Measurements from ENCODE around the gene GARIN5B. TPM values are rescaled to one million over a fixed set of nuclear protein-coding genes. Genes with fewer than 3 reads are reported as not detected.

The GARIN5B gene
- total and polyA plus RNA-seq, 2 of the 8 experiments (the other 6 are each of a cell fraction or from before 2014, with no cell fraction given) = 0.03 TPM; not detected in 1

- DNase-seq (ENCODE audit: low read depth in 1 of 2, low spot score in 2 of 2) (peak in 1 of 2 experiments; percentile 72), FAIRE-seq (no peak)
- peak overlapping the region; percentile 88; the same call in 1 of the 2 replicates for H2BK15ac ChIP-seq (ENCODE audit: low read length)
- TF ChIP-seq KDM1A (IDR thresholded peaks at IDR 0.05; ENCODE audit: borderline replicate concordance, low read length) (no peak), SIN3A (conservative IDR thresholded peaks at IDR 0.05 in 1 of 2, IDR thresholded peaks at IDR 0.05 in 1 of 2; ENCODE audit: low read depth in 1 of 2, low read length in 2 of 2) (0 out of 4 replicates have a peak, but pooled peaks have one; percentile 17 to 28)
- H3K4me1 ChIP-seq (replicated peaks in 1 of 4; ENCODE audit: control insufficient read depth in 3 of 4, insufficient read depth in 4 of 4, low read length in 3 of 4) = peaks cover 5 to 48% (median 33%) of the 10 kb centered on the region in 4 experiments
- 13% methylated on average over 21 of the region's 43 CpGs; no CpG with 5 or more reads in 1 of the 2 experiments for WGBS, 2 experiments (ENCODE audit: extremely low coverage in 1 of 2, insufficient coverage in 1 of 2, insufficient read length in 1 of 2, insufficient replicate concordance in 2 of 2, low coverage in 1 of 2, low lambda C conversion rate in 2 of 2, missing lambda C conversion rate in 1 of 2)
- H3K4me2 ChIP-seq (ENCODE audit: insufficient read depth in 1 of 2, low read depth in 2 of 2, low read length in 2 of 2) = peak overlapping the region; percentile 72 to 91
- peak overlapping the region; percentile 35 to 60 (median 44) for H3K4me3 ChIP-seq (ENCODE audit: extremely low read depth in 1 of 4, insufficient read depth in 2 of 4, low read depth in 3 of 4, low read length in 4 of 4)
- peak overlapping the region; percentile 87; the same call in 1 of the 2 replicates for H2BK12ac ChIP-seq (ENCODE audit: low read depth, low read length)
- peaks cover 22% of the 10 kb centered on the region for H3K23me2 ChIP-seq (ENCODE audit: low read depth, low read length)
- peak overlapping the region; percentile 94 for H4K91ac ChIP-seq (replicated peaks; ENCODE audit: insufficient read length, low read length)
- no peaks in the 10 kb centered on the region for H3K79me2 ChIP-seq (ENCODE audit: control insufficient read depth in 1 of 2, insufficient read depth in 2 of 2, low read length in 2 of 2)
- H3K79me1 ChIP-seq (ENCODE audit: low read depth, low read length) = peaks cover 5% of the 10 kb centered on the region; the same call in 1 of the 2 replicates
- peak overlapping the region; percentile 88 for H2BK120ac ChIP-seq (replicated peaks; ENCODE audit: low read depth, low read length)
- H3K9ac ChIP-seq (replicated peaks in 1 of 4; ENCODE audit: extremely low read depth in 1 of 4, low read depth in 3 of 4, low read length in 3 of 4) = peak overlapping the region in 2 of 4 experiments; percentile 9 to 13; a peak in 2 of 7 replicates
- peak overlapping the region; percentile 81 for H3K4ac ChIP-seq (replicated peaks; ENCODE audit: insufficient read length, low read depth, low read length)
- H3K27ac ChIP-seq (ENCODE audit: low read depth, low read length) = no peak overlapping the region
- H3K9me3 ChIP-seq (ENCODE audit: insufficient read depth in 2 of 2, low read depth in 1 of 2, low read length in 1 of 2) = no peaks in the 10 kb centered on the region
- H3K27me3 ChIP-seq (replicated peaks in 1 of 4; ENCODE audit: control insufficient read depth in 3 of 4, extremely low read depth in 1 of 4, insufficient read depth in 3 of 4, low read length in 3 of 4) = peaks cover 2 to 27% (median 19%) of the 10 kb centered on the region in 4 experiments; a peak in 6 of 7 replicates
- H2BK5ac ChIP-seq (ENCODE audit: low read depth, low read length) = peak overlapping the region; percentile 77
- peak overlapping the region; percentile 91 for H3K56ac ChIP-seq (replicated peaks; ENCODE audit: insufficient read length, low read depth, low read length)
- H4K8ac ChIP-seq (ENCODE audit: extremely low read depth, insufficient read depth, low read length) = peak overlapping the region; percentile 35
- H3K18ac ChIP-seq (ENCODE audit: extremely low read depth, low read length) = peak overlapping the region; percentile 99
- CTCF ChIA-PET (ENCODE audit: partially characterized antibody) = interaction anchor here (0.6 to 1.6 kb wide), 3 partner anchors 31 to 76 kb away, joined by 3 read pairs; no protein-coding TSS in a partner anchor
- peak overlapping the region; percentile 84 for H4K5ac ChIP-seq (ENCODE audit: insufficient read length, low read depth, low read length)
- H3K14ac ChIP-seq (ENCODE audit: insufficient read length) = no peak overlapping the region
- no peaks in the 10 kb centered on the region for H3K36me3 ChIP-seq (ENCODE audit: control insufficient read depth in 2 of 4, insufficient read depth in 4 of 4, low read length in 3 of 4)
- H2AFZ ChIP-seq (ENCODE audit: low read length) = no peak overlapping the region
- POLR2A ChIA-PET (ENCODE audit: partially characterized antibody) = interaction anchor here (0.8 to 5.6 kb wide), 13 partner anchors 9 to 94 kb away, joined by 3 to 57 read pairs (median 4); partner anchors contain the start of genes BRSK1, GARIN5B, KMT5C and UBE2S
- peaks cover 0 to 12% of the 10 kb centered on the region in 2 experiments for H4K20me1 ChIP-seq (replicated peaks in 1 of 2; ENCODE audit: control insufficient read depth in 1 of 2, insufficient read depth in 2 of 2, low read length in 2 of 2)
- H2BK20ac ChIP-seq (ENCODE audit: low read length) = 0 out of 2 replicates have a peak overlapping the region, but pooled peaks have one; percentile 43
- peak overlapping the region; percentile 24; the same call in 1 of the 2 replicates for H2AK5ac ChIP-seq (ENCODE audit: low read depth, low read length)
- no peak overlapping the region for H3K23ac ChIP-seq (ENCODE audit: insufficient read length)
These were observed 14.5 kb upstream of the GARIN5B start for GRCh38 chr19:55377356-55378131.

Data from H1 (cell line).